Nephron progenitor cell (in vitro differentiated cells): ENCODE measurements around the gene NCOA5.

ENCODE experiments used
- DNase-seq: peaks from one replicate; pipeline ENCODE4 v3.0.0; 2021
- H3K27ac Mint-ChIP-seq: 2 replicates; pipeline ENCODE4 v1.8.0; 2021; ENCODE audit warnings: mild to moderate bottlenecking, moderate library complexity, mixed read lengths
- H3K27me3 Mint-ChIP-seq: 2 replicates; pipeline ENCODE4 v1.8.0; 2021; ENCODE audit warnings: mild to moderate bottlenecking, low read depth, mixed read lengths; ENCODE audit not compliant: poor library complexity
- H3K36me3 Mint-ChIP-seq: 2 replicates; pipeline ENCODE4 v1.8.0; 2021; ENCODE audit warnings: low read depth, mixed read lengths
- H3K4me1 Mint-ChIP-seq: 2 replicates; pipeline ENCODE4 v1.8.0; 2021; ENCODE audit warnings: mixed read lengths
- H3K4me3 Mint-ChIP-seq: 2 replicates; pipeline ENCODE4 v1.8.0; 2021; ENCODE audit warnings: mild to moderate bottlenecking, moderate library complexity, mixed read lengths
- H3K9me3 Mint-ChIP-seq: 2 replicates; pipeline ENCODE4 v1.8.0; 2021; ENCODE audit warnings: mild to moderate bottlenecking, moderate library complexity, mixed read lengths
- TF ChIP-seq, protein P1 (sequence below): fragments of 200-600 bp; sonication (generic); IDR thresholded peaks from 2 replicates; pipeline ENCODE4 v1.5.0; 2021; ENCODE audit warnings: antibody characterized with exemption

NCOA5 gene

DNA sequence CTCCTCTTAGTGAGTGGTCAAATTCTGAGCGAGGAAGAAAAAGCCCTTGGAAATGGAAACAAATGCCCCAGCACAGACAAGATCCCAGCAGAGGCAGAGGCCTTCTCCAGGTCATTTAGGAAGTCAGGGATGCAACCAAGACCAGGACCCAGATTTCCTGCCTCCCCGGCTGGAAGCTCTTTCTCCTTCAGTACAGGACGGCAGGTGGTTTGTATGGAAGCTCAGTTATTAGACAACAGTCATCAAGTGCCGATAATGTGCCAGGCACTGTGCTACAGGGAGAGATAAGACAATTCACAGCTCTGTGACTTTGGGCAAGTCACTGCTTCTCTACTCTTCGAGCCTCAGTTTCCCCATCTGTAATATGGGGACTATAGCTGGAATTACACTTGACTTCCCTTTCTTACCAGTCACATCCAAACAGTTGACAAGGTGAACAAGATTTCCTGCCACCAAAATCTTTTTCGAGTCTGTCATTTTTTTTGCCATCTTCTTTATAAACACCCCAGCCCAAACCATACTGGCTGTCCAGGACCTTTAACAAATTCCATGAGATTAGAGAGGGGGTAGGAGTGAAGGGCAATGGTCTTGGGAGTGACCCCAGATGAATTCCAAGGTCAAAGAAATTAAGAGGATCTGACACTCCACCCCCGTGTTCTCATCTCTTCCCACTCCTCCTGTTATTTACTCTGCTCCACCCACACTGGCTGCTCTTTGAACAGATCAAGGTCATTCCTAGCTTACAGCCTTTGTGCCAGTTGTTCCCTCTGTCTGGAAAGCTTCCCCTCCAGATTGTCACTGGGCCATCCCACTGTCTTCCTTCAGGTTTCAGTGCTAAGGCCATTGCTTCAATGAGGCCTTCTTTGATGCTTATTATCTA lies 75.0 kb downstream of the NCOA5 start:
- TF ChIP-seq, protein P1, sequence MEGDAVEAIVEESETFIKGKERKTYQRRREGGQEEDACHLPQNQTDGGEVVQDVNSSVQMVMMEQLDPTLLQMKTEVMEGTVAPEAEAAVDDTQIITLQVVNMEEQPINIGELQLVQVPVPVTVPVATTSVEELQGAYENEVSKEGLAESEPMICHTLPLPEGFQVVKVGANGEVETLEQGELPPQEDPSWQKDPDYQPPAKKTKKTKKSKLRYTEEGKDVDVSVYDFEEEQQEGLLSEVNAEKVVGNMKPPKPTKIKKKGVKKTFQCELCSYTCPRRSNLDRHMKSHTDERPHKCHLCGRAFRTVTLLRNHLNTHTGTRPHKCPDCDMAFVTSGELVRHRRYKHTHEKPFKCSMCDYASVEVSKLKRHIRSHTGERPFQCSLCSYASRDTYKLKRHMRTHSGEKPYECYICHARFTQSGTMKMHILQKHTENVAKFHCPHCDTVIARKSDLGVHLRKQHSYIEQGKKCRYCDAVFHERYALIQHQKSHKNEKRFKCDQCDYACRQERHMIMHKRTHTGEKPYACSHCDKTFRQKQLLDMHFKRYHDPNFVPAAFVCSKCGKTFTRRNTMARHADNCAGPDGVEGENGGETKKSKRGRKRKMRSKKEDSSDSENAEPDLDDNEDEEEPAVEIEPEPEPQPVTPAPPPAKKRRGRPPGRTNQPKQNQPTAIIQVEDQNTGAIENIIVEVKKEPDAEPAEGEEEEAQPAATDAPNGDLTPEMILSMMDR = no peak
- no peak for DNase-seq
- Mint-ChIP-seq H3K27ac (no peak overlapping the region), H3K27me3 (peaks cover 63% of the 10 kb centered on the region), H3K4me3 (peak overlapping the region; percentile 2), H3K9me3 (peaks cover 18% of the 10 kb centered on the region), H3K4me1 (peaks cover 30% of the 10 kb centered on the region), H3K36me3 (peaks cover 6% of the 10 kb centered on the region)

- Mint-ChIP-seq H3K4me1 (peaks cover 33% of the 10 kb centered on the region), H3K27ac (no peak overlapping the region), H3K9me3 (peaks cover 18% of the 10 kb centered on the region), H3K36me3 (peaks cover 6% of the 10 kb centered on the region), H3K4me3 (peak overlapping the region; percentile 64), H3K27me3 (peaks cover 70% of the 10 kb centered on the region)
- peak; percentile 72 for DNase-seq
- TF ChIP-seq, protein P1 = peak; percentile 70
Measured at GRCh38 chr20:46013829-46014516, 75.8 kb downstream of the NCOA5 start.

GRCh38 chr20:46013322-46013828 lies 76.4 kb downstream of the NCOA5 start:
- peak overlapping the region; percentile 64 for H3K4me3 Mint-ChIP-seq
- H3K9me3 Mint-ChIP-seq = peaks cover 18% of the 10 kb centered on the region
- H3K27ac Mint-ChIP-seq = no peak overlapping the region
- peaks cover 6% of the 10 kb centered on the region for H3K36me3 Mint-ChIP-seq
- H3K4me1 Mint-ChIP-seq = peaks cover 33% of the 10 kb centered on the region
- TF ChIP-seq, protein P1 = no peak
- H3K27me3 Mint-ChIP-seq = peaks cover 73% of the 10 kb centered on the region
- DNase-seq = peak; percentile 22

DNA sequence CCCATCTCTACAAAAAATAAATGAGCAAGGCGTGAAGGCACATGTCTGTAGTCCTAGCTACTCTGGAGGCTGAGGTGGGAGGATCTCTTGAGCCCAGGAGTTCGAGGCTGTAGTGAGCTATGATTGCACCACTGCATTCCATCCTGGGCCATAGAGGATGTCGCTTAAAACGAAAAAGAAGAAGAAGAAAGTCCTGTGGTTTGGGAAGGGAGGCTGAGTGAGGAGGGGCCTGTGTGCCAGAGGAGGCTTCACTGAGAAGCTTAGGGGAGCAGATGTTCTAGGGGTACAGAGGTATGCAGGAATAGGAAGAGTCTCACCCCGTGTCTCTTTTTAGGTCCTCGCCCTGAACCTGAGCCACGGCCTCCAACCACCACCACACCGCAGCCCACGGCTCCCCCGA lies 76.8 kb downstream of the NCOA5 start:
- Mint-ChIP-seq H3K27ac (no peak overlapping the region), H3K4me1 (peaks cover 33% of the 10 kb centered on the region), H3K27me3 (peaks cover 73% of the 10 kb centered on the region), H3K4me3 (peak overlapping the region; percentile 57), H3K9me3 (peaks cover 18% of the 10 kb centered on the region), H3K36me3 (peaks cover 6% of the 10 kb centered on the region)
- TF ChIP-seq, protein P1 = no peak
- DNase-seq = no peak

DNA sequence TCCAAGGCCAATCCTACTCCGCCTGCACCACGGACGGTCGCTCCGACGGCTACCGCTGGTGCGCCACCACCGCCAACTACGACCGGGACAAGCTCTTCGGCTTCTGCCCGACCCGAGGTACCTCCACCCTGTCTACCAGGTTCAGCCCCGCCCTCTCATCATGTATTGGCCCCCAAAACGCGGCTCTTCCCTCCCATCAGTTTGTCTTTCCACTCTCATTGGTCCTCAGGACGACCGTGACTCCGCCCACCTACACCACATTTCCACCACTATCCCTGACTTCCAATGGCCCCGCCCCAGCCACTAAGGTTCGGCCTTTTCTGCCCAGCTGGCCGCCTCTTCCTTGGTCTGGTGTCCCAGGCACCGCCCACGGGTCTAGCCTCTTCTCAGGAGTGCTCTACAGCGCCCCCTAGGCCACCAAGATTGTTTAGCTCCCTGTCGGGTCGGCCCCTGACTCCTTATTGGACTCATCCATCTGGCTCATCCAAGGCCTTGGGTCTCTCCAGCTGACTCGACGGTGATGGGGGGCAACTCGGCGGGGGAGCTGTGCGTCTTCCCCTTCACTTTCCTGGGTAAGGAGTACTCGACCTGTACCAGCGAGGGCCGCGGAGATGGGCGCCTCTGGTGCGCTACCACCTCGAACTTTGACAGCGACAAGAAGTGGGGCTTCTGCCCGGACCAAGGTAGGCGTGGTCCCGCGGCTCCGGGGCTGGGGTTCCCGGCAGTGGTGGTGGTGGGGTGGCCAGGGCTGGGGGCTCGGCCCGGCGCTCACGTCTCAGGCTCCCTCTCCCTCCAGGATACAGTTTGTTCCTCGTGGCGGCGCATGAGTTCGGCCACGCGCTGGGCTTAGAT lies 77.9 kb downstream of the NCOA5 start:
- Mint-ChIP-seq H3K27ac (no peak overlapping the region), H3K27me3 (peaks cover 69% of the 10 kb centered on the region), H3K4me3 (no peak overlapping the region), H3K9me3 (peaks cover 18% of the 10 kb centered on the region), H3K36me3 (peaks cover 6% of the 10 kb centered on the region), H3K4me1 (peaks cover 34% of the 10 kb centered on the region)
- TF ChIP-seq, protein P1 = peak; percentile 7
- peak; percentile 40 for DNase-seq
